ENCODE measurements around the gene TMC8. TPM values are rescaled to one million over a fixed set of nuclear protein-coding genes. Genes with fewer than 3 reads are reported as not detected.

The TMC8 gene
- total and polyA plus RNA-seq, 3 donors from 2014 or later, result 3.5 to 9.3 (median 5.6) TPM

DNA sequence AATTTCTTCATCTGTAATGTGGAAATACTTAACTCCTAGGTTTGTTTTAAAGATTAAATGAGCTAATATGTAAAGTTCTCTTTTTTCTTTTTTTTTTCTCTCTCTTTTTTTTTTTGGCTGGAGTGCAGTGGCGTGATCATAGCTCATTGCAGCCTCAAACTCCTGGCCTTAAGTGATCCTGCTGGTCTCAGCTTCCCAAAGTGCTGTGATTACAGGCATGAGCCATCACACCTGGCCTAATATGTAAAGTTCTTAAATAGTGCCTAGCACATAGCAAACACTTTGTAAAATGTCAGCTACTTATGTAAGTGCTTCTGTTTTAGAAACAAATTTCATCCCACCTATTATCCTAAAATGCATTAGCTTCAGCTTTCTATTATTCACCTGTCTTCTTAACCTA, 42.0 kb upstream of the TMC8 start:
- Histone ChIP-seq H3K4me3 (no peak overlapping the region), H3K4me1 (peaks cover 7% of the 10 kb centered on the region), H3K27ac (no peak overlapping the region), H3K9me3 (no peaks in the 10 kb centered on the region), H3K27me3 (no peaks in the 10 kb centered on the region), H3K36me3 (ENCODE audit: low read depth, missing control alignments) (no peaks in the 10 kb centered on the region)
- intact Hi-C loops (cut with DNase I; ENCODE audit: low total_unique reads), result no loop called here
- WGBS, 2 donors, result 85 to 92% methylated on average over 1 of the region's 1 CpG
- TF ChIP-seq POLR2A (IDR thresholded peaks at IDR 0.05), result no peak
- TF ChIP-seq, protein P1, sequence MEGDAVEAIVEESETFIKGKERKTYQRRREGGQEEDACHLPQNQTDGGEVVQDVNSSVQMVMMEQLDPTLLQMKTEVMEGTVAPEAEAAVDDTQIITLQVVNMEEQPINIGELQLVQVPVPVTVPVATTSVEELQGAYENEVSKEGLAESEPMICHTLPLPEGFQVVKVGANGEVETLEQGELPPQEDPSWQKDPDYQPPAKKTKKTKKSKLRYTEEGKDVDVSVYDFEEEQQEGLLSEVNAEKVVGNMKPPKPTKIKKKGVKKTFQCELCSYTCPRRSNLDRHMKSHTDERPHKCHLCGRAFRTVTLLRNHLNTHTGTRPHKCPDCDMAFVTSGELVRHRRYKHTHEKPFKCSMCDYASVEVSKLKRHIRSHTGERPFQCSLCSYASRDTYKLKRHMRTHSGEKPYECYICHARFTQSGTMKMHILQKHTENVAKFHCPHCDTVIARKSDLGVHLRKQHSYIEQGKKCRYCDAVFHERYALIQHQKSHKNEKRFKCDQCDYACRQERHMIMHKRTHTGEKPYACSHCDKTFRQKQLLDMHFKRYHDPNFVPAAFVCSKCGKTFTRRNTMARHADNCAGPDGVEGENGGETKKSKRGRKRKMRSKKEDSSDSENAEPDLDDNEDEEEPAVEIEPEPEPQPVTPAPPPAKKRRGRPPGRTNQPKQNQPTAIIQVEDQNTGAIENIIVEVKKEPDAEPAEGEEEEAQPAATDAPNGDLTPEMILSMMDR (IDR thresholded peaks at IDR 0.05), result no peak
- DNase-seq, result no peak

DNA sequence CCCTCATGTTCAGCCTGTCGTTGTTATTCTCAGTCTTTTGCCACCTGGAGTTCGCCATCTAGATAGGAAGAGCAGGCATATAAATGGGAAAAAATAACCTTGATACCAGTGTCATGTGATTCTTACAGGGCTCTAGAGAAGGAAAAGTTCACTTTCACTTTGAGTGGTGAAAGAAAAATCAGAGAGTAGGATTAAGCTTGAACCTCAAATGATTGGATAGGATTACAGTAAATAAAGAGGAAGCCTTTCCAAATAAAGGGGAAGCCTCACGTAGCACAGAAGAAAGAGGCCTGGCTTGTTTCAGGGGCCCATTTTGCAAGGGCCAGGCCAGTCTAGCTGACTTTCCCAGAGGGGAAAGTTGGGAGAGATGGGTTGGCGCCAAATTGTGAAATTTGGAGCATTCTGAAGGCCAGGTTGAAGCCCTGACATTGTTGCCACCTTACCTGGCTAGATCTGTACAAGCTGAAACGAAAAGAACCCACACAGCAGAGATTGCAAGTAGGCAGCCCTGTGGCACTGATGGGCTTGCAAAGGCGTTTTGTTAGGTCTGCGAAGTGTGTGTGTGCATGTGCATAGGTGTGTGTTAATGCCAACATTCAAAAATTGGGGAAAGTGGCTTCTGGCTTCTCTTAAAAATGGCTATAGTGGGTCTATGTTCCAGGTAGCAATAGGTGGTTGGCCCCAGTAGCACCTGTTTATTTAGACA, 40.8 kb upstream of the TMC8 start:
- no peak for DNase-seq
- Histone ChIP-seq H3K9me3 (no peaks in the 10 kb centered on the region), H3K36me3 (ENCODE audit: low read depth, missing control alignments) (no peaks in the 10 kb centered on the region), H3K4me3 (no peak overlapping the region), H3K27me3 (no peaks in the 10 kb centered on the region), H3K27ac (no peak overlapping the region), H3K4me1 (peaks cover 7% of the 10 kb centered on the region)
- TF ChIP-seq, protein P1 (IDR thresholded peaks at IDR 0.05), result no peak
- TF ChIP-seq POLR2A (IDR thresholded peaks at IDR 0.05), result no peak
- 72 to 78% methylated on average over 7 of the region's 7 CpGs for WGBS, 2 donors
- intact Hi-C loops (cut with DNase I; ENCODE audit: low total_unique reads), result no loop called here

DNA sequence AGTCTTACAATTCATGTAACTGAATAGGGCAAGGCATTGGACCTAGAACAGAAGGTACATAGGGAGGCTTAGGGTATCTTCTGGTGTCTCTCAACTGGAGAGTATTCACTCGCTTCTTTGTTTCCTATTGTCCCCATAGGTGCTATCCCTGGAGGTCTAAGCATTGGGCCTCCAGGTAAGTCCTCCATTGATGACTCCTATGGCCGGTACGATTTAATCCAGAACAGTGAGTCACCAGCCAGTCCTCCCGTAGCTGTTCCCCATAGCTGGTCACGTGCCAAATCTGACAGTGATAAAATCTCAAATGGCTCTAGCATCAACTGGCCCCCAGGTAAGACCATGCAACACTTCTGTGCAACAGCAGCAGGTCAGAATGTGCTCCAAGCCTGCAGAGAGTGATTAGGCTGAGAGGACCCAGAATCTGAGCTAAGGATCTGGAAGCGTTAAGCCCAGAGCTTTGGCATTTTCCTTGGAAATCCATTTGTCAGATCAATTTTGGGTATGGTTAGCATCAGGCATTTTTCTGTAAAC, 37.7 kb upstream of the TMC8 start:
- H3K4me1 ChIP-seq, result peaks cover 7% of the 10 kb centered on the region
- no peak overlapping the region for H3K4me3 ChIP-seq
- 92 to 93% methylated on average over 5 to 6 of the region's 6 CpGs for WGBS, 2 donors
- no peak overlapping the region for H3K27ac ChIP-seq
- DNase-seq, result no peak
- no peaks in the 10 kb centered on the region for H3K36me3 ChIP-seq (ENCODE audit: low read depth, missing control alignments)
- H3K27me3 ChIP-seq, result no peaks in the 10 kb centered on the region
- H3K9me3 ChIP-seq, result no peaks in the 10 kb centered on the region
- intact Hi-C loops (cut with DNase I; ENCODE audit: low total_unique reads), result no loop called here
- TF ChIP-seq POLR2A (IDR thresholded peaks at IDR 0.05), result no peak
- TF ChIP-seq, protein P1 (IDR thresholded peaks at IDR 0.05), result no peak

DNA sequence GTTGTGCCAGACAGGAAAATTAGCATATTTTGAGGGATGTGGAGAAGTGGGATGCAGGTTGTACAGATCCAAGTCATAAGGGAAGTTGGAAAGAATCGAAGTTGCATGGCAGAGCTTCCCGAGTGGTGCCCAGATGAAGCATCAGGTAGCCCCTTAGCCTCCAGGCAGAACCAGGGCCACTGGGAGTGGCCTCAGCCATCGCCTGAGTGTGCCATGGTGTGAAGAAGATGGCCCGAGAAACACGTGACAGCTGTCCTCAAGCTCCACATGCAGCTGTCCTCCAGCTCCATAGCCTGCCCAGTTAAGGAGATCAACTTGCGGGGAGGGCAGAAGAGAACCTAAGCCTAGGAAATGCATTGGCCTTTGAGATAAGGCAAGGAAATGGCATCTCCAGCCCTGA, 35.5 kb upstream of the TMC8 start:
- 92 to 96% methylated on average over 6 of the region's 6 CpGs for whole genome bisulfite sequencing, 2 donors
- intact Hi-C loops (cut with DNase I; ENCODE audit: low total_unique reads), result no loop called here
- no peaks in the 10 kb centered on the region for H3K27me3 ChIP-seq
- H3K9me3 ChIP-seq, result no peaks in the 10 kb centered on the region
- no peak overlapping the region for H3K27ac ChIP-seq
- H3K4me3 ChIP-seq, result no peak overlapping the region
- H3K4me1 ChIP-seq, result no peaks in the 10 kb centered on the region
- no peak for DNase-seq
- no peaks in the 10 kb centered on the region for H3K36me3 ChIP-seq (ENCODE audit: low read depth, missing control alignments)
- no peak for TF ChIP-seq POLR2A (IDR thresholded peaks at IDR 0.05)
- TF ChIP-seq, protein P1 (IDR thresholded peaks at IDR 0.05), result no peak

DNA sequence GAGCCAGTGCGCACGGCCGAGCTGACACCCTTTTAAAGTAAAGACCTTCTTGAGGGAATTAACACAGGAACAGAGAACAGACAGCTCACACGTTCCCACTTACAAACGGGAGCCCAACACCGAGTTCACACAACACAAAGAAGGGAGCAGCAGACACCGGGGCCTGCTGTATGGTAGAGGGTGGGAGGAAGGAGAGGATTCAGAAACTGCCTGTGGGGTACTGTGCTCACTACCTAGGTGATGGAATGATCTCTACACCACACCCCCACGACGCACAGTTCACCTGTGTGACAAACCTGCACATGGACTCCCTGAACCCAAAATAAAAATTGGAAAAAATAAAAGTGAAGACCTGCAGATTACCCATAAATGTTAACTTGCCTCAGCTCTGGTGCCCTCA, 34.5 kb upstream of the TMC8 start:
- intact Hi-C loops (cut with DNase I; ENCODE audit: low total_unique reads), result no loop called here
- Histone ChIP-seq H3K27ac (no peak overlapping the region), H3K4me1 (no peaks in the 10 kb centered on the region), H3K27me3 (no peaks in the 10 kb centered on the region), H3K36me3 (ENCODE audit: low read depth, missing control alignments) (no peaks in the 10 kb centered on the region), H3K9me3 (no peaks in the 10 kb centered on the region), H3K4me3 (no peak overlapping the region)
- WGBS, 2 donors, result 92 to 94% methylated on average over 9 of the region's 9 CpGs
- no peak for DNase-seq
- TF ChIP-seq POLR2A (IDR thresholded peaks at IDR 0.05), result no peak
- TF ChIP-seq, protein P1 (IDR thresholded peaks at IDR 0.05), result no peak
